Loucy (cell line): ENCODE results near the gene SMIM22.

ENCODE experiments used
- EZH2phosphoT487 ChIP-seq: fragments of 200-600 bp; IDR thresholded peaks from 2 replicates; pipeline ENCODE4 v1.6.1; 2018; ENCODE audit warnings: antibody characterized with exemption, mild to moderate bottlenecking, moderate library complexity, borderline replicate concordance
- TF ChIP-seq, protein P1 (sequence below): fragments of 200-600 bp; sonication (generic); conservative IDR thresholded peaks from 2 replicates; pipeline ENCODE4 v1.5.1; 2014; ENCODE audit warnings: mild to moderate bottlenecking, antibody characterized with exemption, low read length

DNA sequence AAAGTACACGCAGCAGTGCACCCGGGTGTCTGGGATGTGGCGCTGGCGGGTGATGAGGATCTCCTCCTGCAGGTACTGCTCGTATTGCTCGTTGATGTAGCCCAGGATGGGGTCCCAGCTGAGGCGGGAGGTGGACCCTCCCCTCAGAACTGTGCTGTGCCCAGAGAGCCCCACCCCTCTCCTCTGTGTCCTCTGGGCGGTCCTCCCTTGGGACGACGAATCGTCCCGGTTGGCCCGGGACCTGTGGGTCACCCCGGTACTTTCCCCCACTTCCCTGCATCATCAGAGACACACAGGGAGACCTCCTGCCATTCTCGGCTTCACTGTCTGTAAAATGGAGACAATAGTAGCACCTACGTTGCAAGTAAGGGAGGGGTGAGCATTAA, 11.2 kb upstream of the SMIM22 start:
- TF ChIP-seq, protein P1, sequence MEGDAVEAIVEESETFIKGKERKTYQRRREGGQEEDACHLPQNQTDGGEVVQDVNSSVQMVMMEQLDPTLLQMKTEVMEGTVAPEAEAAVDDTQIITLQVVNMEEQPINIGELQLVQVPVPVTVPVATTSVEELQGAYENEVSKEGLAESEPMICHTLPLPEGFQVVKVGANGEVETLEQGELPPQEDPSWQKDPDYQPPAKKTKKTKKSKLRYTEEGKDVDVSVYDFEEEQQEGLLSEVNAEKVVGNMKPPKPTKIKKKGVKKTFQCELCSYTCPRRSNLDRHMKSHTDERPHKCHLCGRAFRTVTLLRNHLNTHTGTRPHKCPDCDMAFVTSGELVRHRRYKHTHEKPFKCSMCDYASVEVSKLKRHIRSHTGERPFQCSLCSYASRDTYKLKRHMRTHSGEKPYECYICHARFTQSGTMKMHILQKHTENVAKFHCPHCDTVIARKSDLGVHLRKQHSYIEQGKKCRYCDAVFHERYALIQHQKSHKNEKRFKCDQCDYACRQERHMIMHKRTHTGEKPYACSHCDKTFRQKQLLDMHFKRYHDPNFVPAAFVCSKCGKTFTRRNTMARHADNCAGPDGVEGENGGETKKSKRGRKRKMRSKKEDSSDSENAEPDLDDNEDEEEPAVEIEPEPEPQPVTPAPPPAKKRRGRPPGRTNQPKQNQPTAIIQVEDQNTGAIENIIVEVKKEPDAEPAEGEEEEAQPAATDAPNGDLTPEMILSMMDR: no peak
- TF ChIP-seq EZH2phosphoT487: no peak
